ENCODE results near the gene MEIS1.

The MEIS1 gene

DNA sequence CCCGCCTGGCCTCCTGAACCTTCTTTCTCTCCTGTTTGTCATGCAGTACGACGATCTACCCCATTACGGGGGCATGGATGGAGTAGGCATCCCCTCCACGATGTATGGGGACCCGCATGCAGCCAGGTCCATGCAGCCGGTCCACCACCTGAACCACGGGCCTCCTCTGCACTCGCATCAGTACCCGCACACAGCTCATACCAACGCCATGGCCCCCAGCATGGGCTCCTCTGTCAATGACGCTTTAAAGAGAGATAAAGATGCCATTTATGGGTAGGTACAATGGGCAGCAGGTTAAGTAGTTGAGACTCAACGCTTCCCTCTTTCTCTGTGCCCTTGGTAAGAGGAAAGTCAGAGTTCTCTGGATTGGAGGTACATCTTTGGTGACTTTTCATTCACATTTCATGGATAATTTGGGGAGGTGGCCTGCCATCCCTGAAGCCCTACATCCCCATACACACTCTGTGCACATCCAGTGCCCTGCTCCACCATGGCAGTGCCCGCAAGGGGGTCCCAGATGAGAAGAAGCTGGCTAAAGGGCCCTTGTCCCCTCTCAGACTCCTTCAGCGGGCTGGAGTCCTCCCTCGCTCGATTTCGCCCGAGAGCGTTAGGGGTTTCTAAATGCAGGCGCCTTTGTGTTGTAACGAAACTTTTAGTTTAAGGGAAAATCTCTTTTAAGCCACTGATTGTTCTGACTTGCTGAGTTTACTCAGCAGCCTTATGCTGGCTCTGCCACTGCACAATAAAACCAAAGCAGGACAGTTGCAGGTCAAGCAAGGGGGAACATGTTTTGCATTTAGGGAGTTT is 3.0 kb downstream of the MEIS1 start:
- DNase-seq = no peak
- Histone ChIP-seq H3K9me3 (ENCODE audit: severe bottlenecking) (no peaks in the 10 kb centered on the region), H3K4me3 (ENCODE audit: low read depth, low read length) (no peak overlapping the region), H3K36me3 (peaks cover 11% of the 10 kb centered on the region), H3K27ac (no peak overlapping the region), H3K27me3 (ENCODE audit: insufficient read depth, low read depth, severe bottlenecking) (no peaks in the 10 kb centered on the region)
- TF ChIP-seq, protein P1, sequence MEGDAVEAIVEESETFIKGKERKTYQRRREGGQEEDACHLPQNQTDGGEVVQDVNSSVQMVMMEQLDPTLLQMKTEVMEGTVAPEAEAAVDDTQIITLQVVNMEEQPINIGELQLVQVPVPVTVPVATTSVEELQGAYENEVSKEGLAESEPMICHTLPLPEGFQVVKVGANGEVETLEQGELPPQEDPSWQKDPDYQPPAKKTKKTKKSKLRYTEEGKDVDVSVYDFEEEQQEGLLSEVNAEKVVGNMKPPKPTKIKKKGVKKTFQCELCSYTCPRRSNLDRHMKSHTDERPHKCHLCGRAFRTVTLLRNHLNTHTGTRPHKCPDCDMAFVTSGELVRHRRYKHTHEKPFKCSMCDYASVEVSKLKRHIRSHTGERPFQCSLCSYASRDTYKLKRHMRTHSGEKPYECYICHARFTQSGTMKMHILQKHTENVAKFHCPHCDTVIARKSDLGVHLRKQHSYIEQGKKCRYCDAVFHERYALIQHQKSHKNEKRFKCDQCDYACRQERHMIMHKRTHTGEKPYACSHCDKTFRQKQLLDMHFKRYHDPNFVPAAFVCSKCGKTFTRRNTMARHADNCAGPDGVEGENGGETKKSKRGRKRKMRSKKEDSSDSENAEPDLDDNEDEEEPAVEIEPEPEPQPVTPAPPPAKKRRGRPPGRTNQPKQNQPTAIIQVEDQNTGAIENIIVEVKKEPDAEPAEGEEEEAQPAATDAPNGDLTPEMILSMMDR (IDR thresholded peaks at IDR 0.05; ENCODE audit: low read depth, low read length) = no peak

DNA sequence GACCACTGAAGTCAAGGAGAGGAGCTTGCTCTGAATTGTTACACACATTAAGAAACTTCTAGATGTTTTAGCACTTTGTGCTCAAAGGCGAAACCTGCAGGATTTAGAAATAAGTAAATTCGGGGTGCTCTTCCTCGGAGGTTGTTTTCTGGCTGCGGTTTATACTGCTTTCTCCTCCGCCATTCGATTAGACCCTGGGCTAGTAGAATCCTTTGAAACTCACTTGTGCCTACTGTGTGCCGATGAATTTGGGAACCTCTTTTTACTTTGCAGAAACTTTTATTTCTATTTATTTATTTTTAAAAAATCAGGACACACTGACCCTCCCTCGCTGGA is 3.5 kb downstream of the MEIS1 start:
- TF ChIP-seq, protein P1 (IDR thresholded peaks at IDR 0.05; ENCODE audit: low read depth, low read length) = no peak
- no peaks in the 10 kb centered on the region for H3K9me3 ChIP-seq (ENCODE audit: severe bottlenecking)
- H3K36me3 ChIP-seq = peaks cover 17% of the 10 kb centered on the region
- H3K27ac ChIP-seq = no peak overlapping the region
- no peaks in the 10 kb centered on the region for H3K27me3 ChIP-seq (ENCODE audit: insufficient read depth, low read depth, severe bottlenecking)
- DNase-seq = no peak
- H3K4me3 ChIP-seq (ENCODE audit: low read depth, low read length) = no peak overlapping the region

DNA sequence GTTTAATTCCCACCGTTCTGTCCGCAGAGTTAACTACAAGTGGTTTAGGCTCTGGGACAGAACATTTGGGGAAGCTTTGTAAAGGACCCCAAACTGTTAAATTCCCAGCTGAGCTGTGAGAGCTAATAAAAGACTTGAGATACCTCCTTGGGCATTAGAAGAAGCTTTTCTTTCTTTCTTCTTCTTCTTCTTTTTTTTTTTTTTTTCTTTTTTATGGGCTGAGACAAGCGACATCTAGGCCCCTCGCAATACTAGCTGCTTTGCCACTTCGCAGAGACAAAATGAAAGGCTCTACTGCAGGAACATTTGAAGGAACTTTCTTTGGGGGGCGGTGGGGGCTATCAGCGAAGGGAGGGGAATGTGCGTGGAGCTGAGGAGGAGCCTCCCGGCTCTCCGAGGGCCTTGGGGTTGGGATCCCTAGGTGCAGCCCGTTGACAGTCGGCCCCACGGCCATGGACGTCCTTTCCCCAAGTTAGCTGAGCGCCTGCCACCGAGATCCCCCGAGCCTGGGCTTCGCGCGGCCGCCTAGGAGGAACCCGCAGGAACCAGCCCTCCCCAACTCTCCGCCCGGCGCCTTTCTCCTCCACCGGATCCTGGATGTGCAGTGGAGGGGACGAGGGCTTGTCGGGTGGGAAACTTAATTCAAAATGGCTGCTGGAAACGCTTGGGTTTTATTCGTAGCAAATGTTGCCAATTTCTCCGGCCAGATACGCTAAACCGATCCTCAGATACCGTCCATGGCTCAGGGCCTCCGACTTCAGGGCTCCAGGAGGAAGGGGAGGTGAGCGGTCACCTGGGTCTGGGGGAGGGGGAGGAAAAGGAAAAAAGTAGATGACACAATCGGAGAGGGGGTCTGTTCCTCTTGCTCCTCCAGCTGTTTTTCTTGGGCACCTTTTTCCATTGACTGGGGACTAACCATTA is 4.2 kb downstream of the MEIS1 start:
- no peaks in the 10 kb centered on the region for H3K9me3 ChIP-seq (ENCODE audit: severe bottlenecking)
- peaks cover 24% of the 10 kb centered on the region for H3K36me3 ChIP-seq
- no peak overlapping the region for H3K27ac ChIP-seq
- H3K27me3 ChIP-seq (ENCODE audit: insufficient read depth, low read depth, severe bottlenecking) = no peaks in the 10 kb centered on the region
- TF ChIP-seq, protein P1 (IDR thresholded peaks at IDR 0.05; ENCODE audit: low read depth, low read length) = no peak
- no peak for DNase-seq
- H3K4me3 ChIP-seq (ENCODE audit: low read depth, low read length) = no peak overlapping the region

DNA sequence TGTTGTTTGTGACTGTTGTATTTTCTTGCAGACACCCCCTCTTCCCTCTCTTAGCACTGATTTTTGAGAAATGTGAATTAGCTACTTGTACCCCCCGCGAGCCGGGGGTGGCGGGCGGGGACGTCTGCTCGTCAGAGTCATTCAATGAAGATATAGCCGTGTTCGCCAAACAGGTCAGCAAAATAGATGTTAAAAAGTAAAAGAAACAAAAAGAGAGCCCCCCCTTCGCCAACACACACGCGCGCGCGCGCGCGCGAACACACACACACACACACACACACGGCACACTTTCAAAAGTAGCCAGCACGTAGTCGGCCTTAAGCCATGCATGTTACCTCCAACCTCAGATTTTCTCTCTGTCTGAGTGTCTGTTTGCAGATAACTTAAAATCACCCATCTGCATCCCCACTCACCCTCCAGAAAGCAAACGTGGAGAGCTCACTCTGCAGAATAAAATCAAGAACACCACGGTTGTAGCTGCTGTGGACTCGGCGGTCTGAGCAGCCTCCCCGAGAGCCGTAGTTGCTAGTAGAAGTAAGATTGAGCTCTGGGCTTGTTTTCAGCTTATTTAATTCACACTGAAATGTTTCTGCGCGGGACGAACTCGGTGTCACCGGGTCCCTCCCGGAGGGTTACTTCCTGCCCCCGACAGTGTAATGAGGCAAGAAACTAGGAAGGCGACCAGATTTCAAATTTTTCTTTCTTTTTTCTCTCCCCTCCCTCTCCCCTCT is 5.1 kb downstream of the MEIS1 start:
- H3K4me3 ChIP-seq (ENCODE audit: low read depth, low read length) = no peak overlapping the region
- TF ChIP-seq, protein P1 (IDR thresholded peaks at IDR 0.05; ENCODE audit: low read depth, low read length) = no peak
- no peaks in the 10 kb centered on the region for H3K27me3 ChIP-seq (ENCODE audit: insufficient read depth, low read depth, severe bottlenecking)
- H3K27ac ChIP-seq = no peak overlapping the region
- DNase-seq = no peak
- H3K9me3 ChIP-seq (ENCODE audit: severe bottlenecking) = no peaks in the 10 kb centered on the region
- H3K36me3 ChIP-seq = peaks cover 27% of the 10 kb centered on the region

DNA sequence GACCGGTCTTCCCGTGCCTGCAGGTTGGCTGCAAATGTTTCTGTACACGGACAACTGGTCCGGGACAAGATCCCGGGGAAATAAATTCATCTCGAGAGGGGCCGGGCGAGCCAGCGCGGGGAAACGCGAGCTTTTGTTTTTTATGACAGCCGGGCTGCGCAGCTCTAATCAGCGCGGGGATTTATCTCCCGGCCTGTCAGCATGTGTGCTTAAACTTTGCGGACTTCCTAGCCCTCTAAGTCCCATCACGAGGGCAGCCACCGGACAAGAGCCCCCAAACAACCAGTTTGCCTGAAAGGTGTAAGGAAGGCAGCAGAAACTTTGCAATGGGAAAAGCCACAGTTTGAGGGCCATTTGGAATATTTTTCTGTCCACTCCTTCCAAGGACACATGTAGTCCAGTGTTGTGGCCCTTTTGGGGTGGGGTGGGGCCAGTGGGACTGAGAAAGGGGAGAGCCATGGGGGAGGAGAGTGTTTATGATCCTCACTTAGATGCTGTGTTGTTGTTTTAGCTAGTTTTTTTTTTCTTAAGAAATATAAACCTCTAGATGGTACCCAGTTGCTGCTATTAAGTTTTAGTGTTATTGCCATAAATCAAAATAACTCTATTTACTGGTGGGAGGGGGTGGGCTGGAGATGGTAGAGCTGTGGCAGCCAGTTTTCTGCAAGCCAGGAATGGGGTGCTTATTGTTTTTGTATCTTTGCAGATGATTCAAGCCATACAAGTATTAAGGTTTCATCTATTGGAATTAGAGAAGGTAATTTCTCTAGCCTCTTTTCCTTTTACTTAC is 6.0 kb downstream of the MEIS1 start:
- H3K9me3 ChIP-seq (ENCODE audit: severe bottlenecking) = no peaks in the 10 kb centered on the region
- no peaks in the 10 kb centered on the region for H3K27me3 ChIP-seq (ENCODE audit: insufficient read depth, low read depth, severe bottlenecking)
- peaks cover 29% of the 10 kb centered on the region for H3K36me3 ChIP-seq
- H3K27ac ChIP-seq = no peak overlapping the region
- DNase-seq = no peak
- TF ChIP-seq, protein P1 (IDR thresholded peaks at IDR 0.05; ENCODE audit: low read depth, low read length) = no peak
- H3K4me3 ChIP-seq (ENCODE audit: low read depth, low read length) = no peak overlapping the region
